Measurements from ENCODE around the gene SCEL.

The SCEL gene

GRCh38 chr13:77595166-77595810, 59.8 kb downstream of the SCEL start:
- CTCF ChIA-PET = interaction anchor here (0.7 to 2.0 kb wide), 4 partner anchors 8 to 527 kb away, joined by 3 to 6 read pairs (median 4); no protein-coding TSS in a partner anchor
- no peak overlapping the region for H3K4me3 ChIP-seq (ENCODE audit: low read depth, low read length)
- no peaks in the 10 kb centered on the region for H3K9me3 ChIP-seq (ENCODE audit: control insufficient read depth, insufficient read depth, low read depth, low read length)
- H3K27ac ChIP-seq (ENCODE audit: extremely low read depth, low read depth, low read length) = no peak overlapping the region
- TF ChIP-seq ELK4 (IDR thresholded peaks at IDR 0.05; ENCODE audit: borderline replicate concordance, low read depth, low read length) (no peak), ZSCAN23 (tag by site-specific recombination; IDR thresholded peaks at IDR 0.05) (no peak), TRIM28 (IDR thresholded peaks at IDR 0.05; ENCODE audit: borderline replicate concordance, low read length) (no peak), ZNF654 (tag by site-specific recombination; IDR thresholded peaks at IDR 0.05; ENCODE audit: low read depth) (no peak), ZNF707 (tag by site-specific recombination; IDR thresholded peaks at IDR 0.05) (no peak), KLF17 (tag by site-specific recombination; IDR thresholded peaks at IDR 0.05) (no peak), ZNF112 (tag by site-specific recombination; IDR thresholded peaks at IDR 0.05) (no peak), ZBTB20 (tag by site-specific recombination; IDR thresholded peaks at IDR 0.05) (no peak), ZNF747 (tag by site-specific recombination; IDR thresholded peaks at IDR 0.05) (no peak), ZNF624 (tag by site-specific recombination; IDR thresholded peaks at IDR 0.05) (no peak), ZNF350 (tag by site-specific recombination; IDR thresholded peaks at IDR 0.05) (no peak), SP2 (tag by site-specific recombination; IDR thresholded peaks at IDR 0.05) (no peak), ZBTB21 (tag by site-specific recombination; IDR thresholded peaks at IDR 0.05) (no peak), BCL11A (tag by site-specific recombination; IDR thresholded peaks at IDR 0.05; ENCODE audit: low read depth) (no peak), ZNF404 (tag by site-specific recombination; IDR thresholded peaks at IDR 0.05) (no peak), ZXDB (tag by site-specific recombination; IDR thresholded peaks at IDR 0.05) (no peak), ZNF571 (tag by site-specific recombination; IDR thresholded peaks at IDR 0.05) (no peak), YY1 (tag by site-specific recombination; IDR thresholded peaks at IDR 0.05) (no peak), ZNF324 (tag by site-specific recombination; IDR thresholded peaks at IDR 0.05) (no peak)
- POLR2A ChIA-PET = no interaction called here
- no peaks in the 10 kb centered on the region for H3K4me1 ChIP-seq (ENCODE audit: control insufficient read depth, insufficient read depth, low read length)
- no peaks in the 10 kb centered on the region for H3K36me3 ChIP-seq (ENCODE audit: control insufficient read depth in 2 of 2, insufficient read depth in 1 of 2, low read length in 2 of 2)

- H3K27ac ChIP-seq (ENCODE audit: extremely low read depth, low read depth, low read length) = no peak overlapping the region
- TF ChIP-seq ZNF621 (tag by site-specific recombination; IDR thresholded peaks at IDR 0.05) (no peak), ZNF335 (tag by site-specific recombination; conservative IDR thresholded peaks at IDR 0.05) (no peak), ZNF600 (tag by site-specific recombination; IDR thresholded peaks at IDR 0.05) (no peak), ZNF423 (tag by site-specific recombination; IDR thresholded peaks at IDR 0.05) (no peak), ZNF311 (tag by site-specific recombination; IDR thresholded peaks at IDR 0.05; ENCODE audit: borderline replicate concordance) (no peak), ZBTB17 (tag by site-specific recombination; IDR thresholded peaks at IDR 0.05) (no peak), ZBTB44 (tag by site-specific recombination; IDR thresholded peaks at IDR 0.05) (no peak), TCF7L2 (IDR thresholded peaks at IDR 0.05; ENCODE audit: borderline replicate concordance, low read depth, low read length) (no peak), YY2 (tag by site-specific recombination; IDR thresholded peaks at IDR 0.05) (no peak), ZFP37 (tag by site-specific recombination; IDR thresholded peaks at IDR 0.05) (no peak), ZNF214 (tag by site-specific recombination; IDR thresholded peaks at IDR 0.05; ENCODE audit: borderline replicate concordance) (no peak), ZNF341 (tag by site-specific recombination; IDR thresholded peaks at IDR 0.05; ENCODE audit: low read depth) (no peak), ZBTB8A (tag by site-specific recombination; IDR thresholded peaks at IDR 0.05) (no peak), ZNF513 (tag by site-specific recombination; IDR thresholded peaks at IDR 0.05) (no peak), GLIS2 (tag by site-specific recombination; IDR thresholded peaks at IDR 0.05) (no peak)
Measured at GRCh38 chr13:77596777-77597176, 61.3 kb downstream of the SCEL start.

More at GRCh38 chr13:77596777-77597176, 61.3 kb downstream of the SCEL start:
- Histone ChIP-seq H3K9me3 (ENCODE audit: control insufficient read depth, insufficient read depth, low read depth, low read length) (no peaks in the 10 kb centered on the region), H3K36me3 (ENCODE audit: control insufficient read depth in 2 of 2, insufficient read depth in 1 of 2, low read length in 2 of 2) (no peaks in the 10 kb centered on the region), H3K4me1 (ENCODE audit: control insufficient read depth, insufficient read depth, low read length) (no peaks in the 10 kb centered on the region), H3K4me3 (ENCODE audit: low read depth, low read length) (no peak overlapping the region)
- ChIA-PET CTCF (interaction anchor here (0.6 kb wide), 1 partner anchor 239 kb away, joined by 3 read pairs; no protein-coding TSS in a partner anchor), POLR2A (no interaction called here)
